ENCODE results near the gene DNTT.

Gene DNTT

GRCh38 chr10:96311180-96311715, 7.0 kb downstream of the DNTT start:
- DNase-seq, result no peak

GRCh38 chr10:96313344-96313743, 9.1 kb downstream of the DNTT start:
- no peak for DNase-seq

- DNase-seq, result no peak
Observed at GRCh38 chr10:96317067-96317833, 13.0 kb downstream of the DNTT start.

GRCh38 chr10:96319754-96320474, 15.7 kb downstream of the DNTT start:
- peak; percentile 50 for DNase-seq

- no peak for DNase-seq
Observed at GRCh38 chr10:96321822-96322221, 17.6 kb downstream of the DNTT start.

GRCh38 chr10:96322275-96322674, 18.0 kb downstream of the DNTT start:
- DNase-seq, result no peak

- no peak for DNase-seq
Observed at GRCh38 chr10:96324447-96324846, 20.2 kb downstream of the DNTT start.

GRCh38 chr10:96325719-96326373, 21.6 kb downstream of the DNTT start:
- no peak for DNase-seq

- no peak for DNase-seq
Observed at GRCh38 chr10:96327462-96327861, 23.2 kb downstream of the DNTT start.

GRCh38 chr10:96333101-96333500, 28.9 kb downstream of the DNTT start:
- no peak for DNase-seq

- peak; percentile 57 for DNase-seq
Observed at GRCh38 chr10:96334616-96335526, 30.6 kb downstream of the DNTT start.

GRCh38 chr10:96337106-96337505, 32.9 kb downstream of the DNTT start:
- DNase-seq, result no peak

- no peak for DNase-seq
Observed at GRCh38 chr10:96338279-96338925, 34.2 kb downstream of the DNTT start.

GRCh38 chr10:96339383-96339782, 35.1 kb downstream of the DNTT start:
- no peak for DNase-seq

- DNase-seq, result peak; percentile 35
Observed at GRCh38 chr10:96339956-96340904, 36.0 kb downstream of the DNTT start.

- no peak for DNase-seq
Observed at GRCh38 chr10:96341219-96342182, 37.3 kb downstream of the DNTT start.

GRCh38 chr10:96342402-96342801, 38.2 kb downstream of the DNTT start:
- no peak for DNase-seq

- no peak for DNase-seq
Observed at GRCh38 chr10:96344178-96344577, 39.9 kb downstream of the DNTT start.

GRCh38 chr10:96345222-96345621, 41.0 kb downstream of the DNTT start:
- no peak for DNase-seq

GRCh38 chr10:96346295-96346694, 42.1 kb downstream of the DNTT start:
- no peak for DNase-seq

Data from kidney glomerular epithelial cell (primary cell).